ENCODE data around the gene VTI1A.

DNA sequence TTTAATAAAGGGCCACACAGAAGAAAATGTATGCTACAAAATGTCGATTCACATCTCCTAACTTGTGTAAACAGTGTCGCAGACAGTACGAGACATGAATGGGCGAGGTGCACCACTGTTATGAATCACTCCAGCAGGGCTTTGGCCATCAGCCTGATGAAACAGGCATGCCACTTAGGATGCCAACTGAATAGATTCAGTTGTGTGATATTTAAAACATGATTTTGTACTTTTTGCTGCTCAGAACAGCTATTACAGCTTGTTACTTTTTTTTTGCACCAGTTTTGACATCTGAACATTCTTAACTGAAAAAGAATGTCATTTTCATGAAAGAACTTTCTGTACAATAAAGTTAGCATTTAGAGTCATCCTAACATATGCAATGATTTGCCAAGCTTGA is 138.1 kb downstream of the VTI1A start:
- TF ChIP-seq CTCF (conservative IDR thresholded peaks at IDR 0.05 in 1 of 2, IDR thresholded peaks at IDR 0.05 in 1 of 2; ENCODE audit: extremely low read depth in 1 of 2, insufficient read depth in 1 of 2, low read depth in 1 of 2, low read length in 2 of 2) (no peak), EZH2 (IDR thresholded peaks at IDR 0.05; ENCODE audit: borderline replicate concordance, low read length) (no peak)
